SH-SY5Y (cell line): ENCODE measurements around the gene PTPN21.

Experiments
- GATA2 ChIP-seq: IDR thresholded peaks from 2 replicates; pipeline ENCODE4 v1.6.1; 2011; ENCODE audit warnings: mild to moderate bottlenecking, low read depth, low read length
- GATA3 ChIP-seq: IDR thresholded peaks from 2 replicates; pipeline ENCODE4 v1.6.1; 2011; ENCODE audit warnings: low read depth, mild to moderate bottlenecking, low read length, moderate library complexity

GRCh38 chr14:88452231-88452630 lies 102.6 kb downstream of the PTPN21 start:
- TF ChIP-seq GATA3 = no peak
- TF ChIP-seq GATA2 = no peak
